GM23338 (cell line): ENCODE results near the gene ERBB4. TPM values are rescaled to one million over a fixed set of nuclear protein-coding genes. Genes with fewer than 3 reads are reported as not detected.
"Not testable (repeated sequence)": the region's sequence is repeated elsewhere in the genome, so short reads cannot be mapped to it uniquely, and the experiment has no call there.

Source experiments
- ATAC-seq: fragments of 200-7000 bp; cut with Tn5 transposase; 3 replicates; pipeline ENCODE4 v1.9.1; 2020
- DNase-seq: peaks from one replicate; pipeline ENCODE4 v3.0.0-alpha.2; 2015; ENCODE audit warnings: low spot score
- H2AFZ ChIP-seq: fragments of 200-600 bp; sonication (generic); 2 replicates; pipeline ENCODE4 v1.8.0; 2016; ENCODE audit warnings: antibody characterized with exemption, mild to moderate bottlenecking, moderate library complexity
- H3F3A ChIP-seq: fragments of 200-600 bp; sonication (generic); replicated peaks from 2 replicates; pipeline ENCODE4 v1.8.0; 2017; ENCODE audit warnings: antibody characterized with exemption, mixed run types, low read depth
- H3K27ac ChIP-seq: fragments of 200-600 bp; sonication (generic); 2 replicates; pipeline ENCODE4 v1.6.1; 2016; ENCODE audit warnings: low read depth
- H3K27me3 ChIP-seq: fragments of 200-600 bp; sonication (generic); 2 replicates; pipeline ENCODE4 v1.8.0; 2016; ENCODE audit warnings: mild to moderate bottlenecking, mixed run types, moderate library complexity; ENCODE audit not compliant: insufficient read depth
- H3K36me3 ChIP-seq: fragments of 200-600 bp; sonication (generic); 2 replicates; pipeline ENCODE4 v1.8.0; 2016; ENCODE audit warnings: mild to moderate bottlenecking; ENCODE audit not compliant: insufficient read depth
- H3K4me1 ChIP-seq: fragments of 200-600 bp; sonication (generic); 2 replicates; pipeline ENCODE4 v1.8.0; 2016; ENCODE audit warnings: mild to moderate bottlenecking, moderate library complexity; ENCODE audit not compliant: insufficient read depth
- H3K4me2 ChIP-seq: fragments of 200-600 bp; sonication (generic); 2 replicates; pipeline ENCODE4 v1.7.1; 2017; ENCODE audit warnings: mixed run types
- H3K4me3 ChIP-seq: fragments of 200-600 bp; sonication (generic); 2 replicates; pipeline ENCODE4 v1.6.1; 2016; ENCODE audit warnings: mixed run types
- H3K79me2 ChIP-seq: fragments of 200-600 bp; sonication (generic); replicated peaks from 2 replicates; pipeline ENCODE4 v1.8.0; 2017; ENCODE audit warnings: mild to moderate bottlenecking; ENCODE audit not compliant: insufficient read depth
- H3K9me2 ChIP-seq: fragments of 200-600 bp; sonication (generic); 2 replicates; pipeline ENCODE4 v1.8.0; 2017; ENCODE audit not compliant: insufficient read depth
- H4K20me1 ChIP-seq: fragments of 200-600 bp; sonication (generic); replicated peaks from 2 replicates; pipeline ENCODE4 v1.8.0; 2017; ENCODE audit warnings: mild to moderate bottlenecking; ENCODE audit not compliant: insufficient read depth
- H3K27ac Mint-ChIP-seq: 2 replicates; pipeline ENCODE4 v1.8.0; 2020; ENCODE audit warnings: inconsistent platforms, mild to moderate bottlenecking, moderate library complexity, mixed read lengths
- H3K27me3 Mint-ChIP-seq: 3 replicates; pipeline ENCODE4 v1.8.0; 2022; ENCODE audit warnings: low read depth, mild to moderate bottlenecking, moderate library complexity, mixed read lengths, inconsistent platforms; ENCODE audit not compliant: insufficient read depth, poor library complexity
- H3K36me3 Mint-ChIP-seq: 3 replicates; pipeline ENCODE4 v1.8.0; 2021; ENCODE audit warnings: low read depth, mild to moderate bottlenecking, inconsistent platforms, moderate library complexity, mixed read lengths
- H3K4me1 Mint-ChIP-seq: 3 replicates; pipeline ENCODE4 v1.8.0; 2020; ENCODE audit warnings: mild to moderate bottlenecking, inconsistent platforms, mixed read lengths
- H3K4me3 Mint-ChIP-seq: 3 replicates; pipeline ENCODE4 v1.8.0; 2021; ENCODE audit warnings: moderate library complexity, mild to moderate bottlenecking, inconsistent platforms, mixed read lengths
- H3K9me3 Mint-ChIP-seq: 3 replicates; pipeline ENCODE4 v1.8.0; 2020; ENCODE audit warnings: moderate library complexity, mild to moderate bottlenecking, inconsistent platforms, mixed read lengths
- EZH2 ChIP-seq: fragments of 200-600 bp; sonication (generic); IDR thresholded peaks from one replicate; pipeline ENCODE4 v1.8.0; 2017; ENCODE audit warnings: antibody characterized with exemption, mild to moderate bottlenecking, low read depth; ENCODE audit not compliant: unreplicated experiment
- EZH2phosphoT487 ChIP-seq: fragments of 200-600 bp; sonication (generic); IDR thresholded peaks from one replicate; pipeline ENCODE4 v1.8.1; 2018; ENCODE audit warnings: antibody characterized with exemption; ENCODE audit not compliant: unreplicated experiment
- JUNB ChIP-seq: IDR thresholded peaks from one replicate; pipeline ENCODE4 v1.6.1; 2016; ENCODE audit warnings: antibody characterized with exemption; ENCODE audit not compliant: unreplicated experiment
- NANOG ChIP-seq: IDR thresholded peaks from 2 replicates; pipeline ENCODE4 v1.6.1; 2016; ENCODE audit warnings: antibody characterized with exemption, borderline replicate concordance
- POLR2AphosphoS5 ChIP-seq: IDR thresholded peaks from 2 replicates; pipeline ENCODE4 v1.6.1; 2016; ENCODE audit warnings: antibody characterized with exemption, low read depth
- STAT1 ChIP-seq: IDR thresholded peaks from one replicate; pipeline ENCODE4 v1.6.1; 2016; ENCODE audit warnings: antibody characterized with exemption; ENCODE audit not compliant: unreplicated experiment
- ZNF114 ChIP-seq: fragments of 250-450 bp; sonication (Bioruptor Pico); IDR thresholded peaks from 2 replicates; pipeline ENCODE4 v1.5.0; 2020; ENCODE audit warnings: mild to moderate bottlenecking, moderate library complexity
- ZNF331 ChIP-seq: fragments of 250-450 bp; sonication (Bioruptor Pico); IDR thresholded peaks from 2 replicates; pipeline ENCODE4 v1.5.0; 2020; ENCODE audit warnings: low read depth, mild to moderate bottlenecking, moderate library complexity
- polyA plus RNA-seq: library from polyadenylated mRNA; unstranded; fragments of >200 nt; fragmentation: Nextera tagmentation; extraction: Ambion mirVana; gene quantifications from 2 replicates; pipeline ENCODE4 v1.2.1, GENCODE V29; 2016
- total RNA-seq: library from RNA; depleted of rRNA; stranded (reverse); fragments of >200 nt; shearing (Covaris generic); gene quantifications from 2 replicates; pipeline ENCODE4 v1.2.3, GENCODE V29; 2014
- TF ChIP-seq, protein P1 (sequence below), 2 experiments: fragments of 200-600 bp in 1 of 2; sonication (generic) in 1 of 2; conservative IDR thresholded peaks; 2 replicates each; pipeline versions ENCODE4 v1.5.1 to v1.6.1; 2016 to 2017; ENCODE audit warnings: antibody characterized with exemption in 2 of 2, low read depth in 2 of 2, mild to moderate bottlenecking in 2 of 2, moderate library complexity in 1 of 2
- TF ChIP-seq, protein P2 (sequence below): fragments of 250-450 bp; sonication (Bioruptor Pico); IDR thresholded peaks from 2 replicates; pipeline ENCODE4 v1.5.0; 2020; ENCODE audit warnings: mild to moderate bottlenecking, moderate library complexity
- TF ChIP-seq, protein P3 (sequence below): IDR thresholded peaks from 2 replicates; pipeline ENCODE4 v1.6.1; 2016; ENCODE audit warnings: antibody characterized with exemption

Gene ERBB4
- total and polyA plus RNA-seq, 2 experiments from 2014 or later: 0.73 to 1.1 TPM

DNA sequence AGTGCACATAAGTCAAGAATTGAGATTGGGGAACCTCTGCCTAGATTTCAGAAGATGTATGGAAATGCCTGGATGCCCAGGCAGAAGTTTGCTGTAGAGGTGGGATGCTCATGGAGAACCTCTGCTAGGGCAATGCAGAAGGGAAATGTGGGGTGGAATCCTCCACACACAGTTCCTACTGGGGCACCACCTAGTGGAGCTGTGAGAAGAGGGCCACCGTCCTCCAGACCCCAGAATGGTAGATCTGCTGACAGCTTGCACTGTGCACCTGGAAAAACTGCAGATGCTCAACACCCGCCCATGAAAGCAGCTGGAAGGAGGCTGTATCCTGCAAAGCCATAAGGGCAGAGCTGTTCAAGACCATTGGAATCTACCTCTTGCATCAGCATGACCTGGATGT, 71.1 kb downstream of the ERBB4 start:
- H3K27me3 Mint-ChIP-seq, H3K79me2 ChIP-seq, H3K27me3 ChIP-seq, H2AFZ ChIP-seq, H3K4me3 Mint-ChIP-seq, H3K4me2 ChIP-seq, H3K4me1 ChIP-seq, H3K27ac Mint-ChIP-seq, H3K4me3 ChIP-seq, ATAC-seq, DNase-seq, H3K9me2 ChIP-seq, H3K27ac ChIP-seq, H3F3A ChIP-seq, H3K36me3 Mint-ChIP-seq, H3K4me1 Mint-ChIP-seq, H4K20me1 ChIP-seq, H3K36me3 ChIP-seq: not testable (repeated sequence)
- TF ChIP-seq, protein P1, sequence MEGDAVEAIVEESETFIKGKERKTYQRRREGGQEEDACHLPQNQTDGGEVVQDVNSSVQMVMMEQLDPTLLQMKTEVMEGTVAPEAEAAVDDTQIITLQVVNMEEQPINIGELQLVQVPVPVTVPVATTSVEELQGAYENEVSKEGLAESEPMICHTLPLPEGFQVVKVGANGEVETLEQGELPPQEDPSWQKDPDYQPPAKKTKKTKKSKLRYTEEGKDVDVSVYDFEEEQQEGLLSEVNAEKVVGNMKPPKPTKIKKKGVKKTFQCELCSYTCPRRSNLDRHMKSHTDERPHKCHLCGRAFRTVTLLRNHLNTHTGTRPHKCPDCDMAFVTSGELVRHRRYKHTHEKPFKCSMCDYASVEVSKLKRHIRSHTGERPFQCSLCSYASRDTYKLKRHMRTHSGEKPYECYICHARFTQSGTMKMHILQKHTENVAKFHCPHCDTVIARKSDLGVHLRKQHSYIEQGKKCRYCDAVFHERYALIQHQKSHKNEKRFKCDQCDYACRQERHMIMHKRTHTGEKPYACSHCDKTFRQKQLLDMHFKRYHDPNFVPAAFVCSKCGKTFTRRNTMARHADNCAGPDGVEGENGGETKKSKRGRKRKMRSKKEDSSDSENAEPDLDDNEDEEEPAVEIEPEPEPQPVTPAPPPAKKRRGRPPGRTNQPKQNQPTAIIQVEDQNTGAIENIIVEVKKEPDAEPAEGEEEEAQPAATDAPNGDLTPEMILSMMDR (conservative IDR thresholded peaks at IDR 0.05; ENCODE audit: low read depth in 2 of 2): peak in 1 of 2 experiments; percentile 41; a peak in 2 of 4 replicates
- peaks cover 17% of the 10 kb centered on the region for H3K9me3 Mint-ChIP-seq

DNA sequence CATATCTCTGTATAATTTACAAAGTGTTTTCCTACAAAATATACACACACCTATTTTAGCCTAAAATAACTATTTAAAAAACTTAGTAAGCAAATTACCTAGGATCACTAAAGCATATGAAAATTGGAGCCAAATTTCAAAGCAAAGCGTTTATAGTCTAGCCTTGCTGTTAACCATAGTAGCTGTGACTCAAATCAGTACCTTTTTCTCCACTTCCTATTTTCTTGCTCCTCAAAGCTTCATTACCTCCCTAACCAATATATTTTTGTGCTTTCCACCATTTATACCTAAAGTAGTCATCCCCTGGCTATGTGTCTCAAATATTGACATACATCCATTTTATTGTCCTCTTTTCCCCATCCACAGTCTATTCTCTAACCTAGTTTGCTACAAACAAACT, 73.1 kb downstream of the ERBB4 start:
- H3K27me3 Mint-ChIP-seq: no peaks in the 10 kb centered on the region
- DNase-seq: no peak
- H3K4me3 ChIP-seq: no peak overlapping the region
- no peaks in the 10 kb centered on the region for H3K4me1 Mint-ChIP-seq
- no peaks in the 10 kb centered on the region for H4K20me1 ChIP-seq
- H3K79me2 ChIP-seq: no peaks in the 10 kb centered on the region
- H3K27me3 ChIP-seq: no peaks in the 10 kb centered on the region
- H2AFZ ChIP-seq: no peak overlapping the region
- peaks cover 19% of the 10 kb centered on the region; the same call in 2 of the 3 replicates for H3K36me3 Mint-ChIP-seq
- H3K36me3 ChIP-seq: no peaks in the 10 kb centered on the region; the same call in 1 of the 2 replicates
- H3K4me1 ChIP-seq: no peaks in the 10 kb centered on the region
- ATAC-seq: no peak
- no peak overlapping the region for H3K4me2 ChIP-seq
- H3F3A ChIP-seq: no peaks in the 10 kb centered on the region
- no peak overlapping the region for H3K27ac ChIP-seq
- no peak overlapping the region for H3K27ac Mint-ChIP-seq
- peaks cover 30% of the 10 kb centered on the region for H3K9me3 Mint-ChIP-seq
- peaks cover under 1% of the 10 kb centered on the region; the same call in 1 of the 2 replicates for H3K9me2 ChIP-seq
- H3K4me3 Mint-ChIP-seq: no peak overlapping the region
- TF ChIP-seq ZNF114 (CRISPR knock-in tag) (no peak), POLR2AphosphoS5 (no peak), EZH2phosphoT487 (no peak), JUNB (no peak), STAT1 (no peak), ZNF331 (no peak), EZH2 (no peak), NANOG (no peak)
- TF ChIP-seq, protein P2, sequence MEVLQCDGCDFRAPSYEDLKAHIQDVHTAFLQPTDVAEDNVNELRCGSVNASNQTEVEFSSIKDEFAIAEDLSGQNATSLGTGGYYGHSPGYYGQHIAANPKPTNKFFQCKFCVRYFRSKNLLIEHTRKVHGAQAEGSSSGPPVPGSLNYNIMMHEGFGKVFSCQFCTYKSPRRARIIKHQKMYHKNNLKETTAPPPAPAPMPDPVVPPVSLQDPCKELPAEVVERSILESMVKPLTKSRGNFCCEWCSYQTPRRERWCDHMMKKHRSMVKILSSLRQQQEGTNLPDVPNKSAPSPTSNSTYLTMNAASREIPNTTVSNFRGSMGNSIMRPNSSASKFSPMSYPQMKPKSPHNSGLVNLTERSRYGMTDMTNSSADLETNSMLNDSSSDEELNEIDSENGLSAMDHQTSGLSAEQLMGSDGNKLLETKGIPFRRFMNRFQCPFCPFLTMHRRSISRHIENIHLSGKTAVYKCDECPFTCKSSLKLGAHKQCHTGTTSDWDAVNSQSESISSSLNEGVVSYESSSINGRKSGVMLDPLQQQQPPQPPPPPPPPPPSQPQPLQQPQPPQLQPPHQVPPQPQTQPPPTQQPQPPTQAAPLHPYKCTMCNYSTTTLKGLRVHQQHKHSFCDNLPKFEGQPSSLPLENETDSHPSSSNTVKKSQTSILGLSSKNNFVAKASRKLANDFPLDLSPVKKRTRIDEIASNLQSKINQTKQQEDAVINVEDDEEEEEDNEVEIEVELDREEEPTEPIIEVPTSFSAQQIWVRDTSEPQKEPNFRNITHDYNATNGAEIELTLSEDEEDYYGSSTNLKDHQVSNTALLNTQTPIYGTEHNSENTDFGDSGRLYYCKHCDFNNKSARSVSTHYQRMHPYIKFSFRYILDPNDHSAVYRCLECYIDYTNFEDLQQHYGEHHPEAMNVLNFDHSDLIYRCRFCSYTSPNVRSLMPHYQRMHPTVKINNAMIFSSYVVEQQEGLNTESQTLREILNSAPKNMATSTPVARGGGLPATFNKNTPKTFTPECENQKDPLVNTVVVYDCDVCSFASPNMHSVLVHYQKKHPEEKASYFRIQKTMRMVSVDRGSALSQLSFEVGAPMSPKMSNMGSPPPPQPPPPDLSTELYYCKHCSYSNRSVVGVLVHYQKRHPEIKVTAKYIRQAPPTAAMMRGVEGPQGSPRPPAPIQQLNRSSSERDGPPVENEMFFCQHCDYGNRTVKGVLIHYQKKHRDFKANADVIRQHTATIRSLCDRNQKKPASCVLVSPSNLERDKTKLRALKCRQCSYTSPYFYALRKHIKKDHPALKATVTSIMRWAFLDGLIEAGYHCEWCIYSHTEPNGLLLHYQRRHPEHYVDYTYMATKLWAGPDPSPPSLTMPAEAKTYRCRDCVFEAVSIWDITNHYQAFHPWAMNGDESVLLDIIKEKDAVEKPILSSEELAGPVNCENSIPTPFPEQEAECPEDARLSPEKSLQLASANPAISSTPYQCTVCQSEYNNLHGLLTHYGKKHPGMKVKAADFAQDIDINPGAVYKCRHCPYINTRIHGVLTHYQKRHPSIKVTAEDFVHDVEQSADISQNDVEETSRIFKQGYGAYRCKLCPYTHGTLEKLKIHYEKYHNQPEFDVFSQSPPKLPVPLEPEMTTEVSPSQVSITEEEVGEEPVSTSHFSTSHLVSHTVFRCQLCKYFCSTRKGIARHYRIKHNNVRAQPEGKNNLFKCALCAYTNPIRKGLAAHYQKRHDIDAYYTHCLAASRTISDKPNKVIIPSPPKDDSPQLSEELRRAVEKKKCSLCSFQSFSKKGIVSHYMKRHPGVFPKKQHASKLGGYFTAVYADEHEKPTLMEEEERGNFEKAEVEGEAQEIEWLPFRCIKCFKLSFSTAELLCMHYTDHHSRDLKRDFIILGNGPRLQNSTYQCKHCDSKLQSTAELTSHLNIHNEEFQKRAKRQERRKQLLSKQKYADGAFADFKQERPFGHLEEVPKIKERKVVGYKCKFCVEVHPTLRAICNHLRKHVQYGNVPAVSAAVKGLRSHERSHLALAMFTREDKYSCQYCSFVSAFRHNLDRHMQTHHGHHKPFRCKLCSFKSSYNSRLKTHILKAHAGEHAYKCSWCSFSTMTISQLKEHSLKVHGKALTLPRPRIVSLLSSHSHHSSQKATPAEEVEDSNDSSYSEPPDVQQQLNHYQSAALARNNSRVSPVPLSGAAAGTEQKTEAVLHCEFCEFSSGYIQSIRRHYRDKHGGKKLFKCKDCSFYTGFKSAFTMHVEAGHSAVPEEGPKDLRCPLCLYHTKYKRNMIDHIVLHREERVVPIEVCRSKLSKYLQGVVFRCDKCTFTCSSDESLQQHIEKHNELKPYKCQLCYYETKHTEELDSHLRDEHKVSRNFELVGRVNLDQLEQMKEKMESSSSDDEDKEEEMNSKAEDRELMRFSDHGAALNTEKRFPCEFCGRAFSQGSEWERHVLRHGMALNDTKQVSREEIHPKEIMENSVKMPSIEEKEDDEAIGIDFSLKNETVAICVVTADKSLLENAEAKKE (CRISPR knock-in tag): no peak
- TF ChIP-seq, protein P3, sequence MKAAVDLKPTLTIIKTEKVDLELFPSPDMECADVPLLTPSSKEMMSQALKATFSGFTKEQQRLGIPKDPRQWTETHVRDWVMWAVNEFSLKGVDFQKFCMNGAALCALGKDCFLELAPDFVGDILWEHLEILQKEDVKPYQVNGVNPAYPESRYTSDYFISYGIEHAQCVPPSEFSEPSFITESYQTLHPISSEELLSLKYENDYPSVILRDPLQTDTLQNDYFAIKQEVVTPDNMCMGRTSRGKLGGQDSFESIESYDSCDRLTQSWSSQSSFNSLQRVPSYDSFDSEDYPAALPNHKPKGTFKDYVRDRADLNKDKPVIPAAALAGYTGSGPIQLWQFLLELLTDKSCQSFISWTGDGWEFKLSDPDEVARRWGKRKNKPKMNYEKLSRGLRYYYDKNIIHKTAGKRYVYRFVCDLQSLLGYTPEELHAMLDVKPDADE: no peak
- TF ChIP-seq, protein P1 (conservative IDR thresholded peaks at IDR 0.05; ENCODE audit: low read depth in 2 of 2): no peak
